Transverse colon (tissue), 4 donors: ENCODE results near the gene GALK2.

Experiments used
- EP300 ChIP-seq: sonication (generic); formaldehyde crosslinking; IDR thresholded peaks from one replicate; pipeline ENCODE4 v1.6.1; 2017; ENCODE audit warnings: antibody characterized with exemption, low read depth
- POLR2A ChIP-seq: fragments of 450-650 bp; IDR thresholded peaks from one replicate; pipeline ENCODE4 v1.6.1; 2016; ENCODE audit warnings: antibody characterized with exemption, mild to moderate bottlenecking, moderate library complexity
- POLR2AphosphoS5 ChIP-seq, 3 donors: sonication (generic); formaldehyde crosslinking; IDR thresholded peaks; one replicate each; pipeline ENCODE4 v1.6.1; 2016; ENCODE audit warnings: antibody characterized with exemption in 3 of 3
- TF ChIP-seq, protein P1 (sequence below), 5 experiments: fragments of 200-600 bp in 3 of 5; fragments of 450-650 bp in 2 of 5; sonication (generic) in 3 of 5; IDR thresholded peaks; 1 replicate in 2 of 5; 2 replicates in 3 of 5; pipeline ENCODE4 v1.5.1; 2016 to 2017; ENCODE audit warnings: antibody characterized with exemption in 5 of 5, inconsistent platforms in 3 of 5, mild to moderate bottlenecking in 2 of 5, moderate library complexity in 1 of 5

DNA sequence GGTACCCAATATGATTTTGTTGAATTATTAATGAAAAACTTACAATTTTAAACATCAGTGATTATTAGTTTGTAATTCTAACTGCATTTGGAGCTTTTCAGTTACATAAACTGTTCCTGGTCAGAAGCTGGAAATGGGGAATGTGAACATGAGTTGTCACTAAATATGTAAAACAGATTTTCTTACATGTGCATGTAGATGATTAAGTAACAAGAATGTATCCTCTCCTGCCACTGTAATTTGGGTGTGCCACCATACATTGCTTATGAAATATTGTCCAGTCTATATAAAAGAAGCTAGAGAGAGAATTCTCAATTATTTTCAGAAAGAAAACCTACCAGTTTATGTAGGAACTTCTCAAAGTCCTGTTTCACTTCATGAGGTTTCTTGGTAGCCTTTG is 161.4 kb downstream of the GALK2 start:
- TF ChIP-seq EP300 (no peak), POLR2A (no peak), POLR2AphosphoS5 (IDR thresholded peaks at IDR 0.05) (no peak)
- TF ChIP-seq, protein P1, sequence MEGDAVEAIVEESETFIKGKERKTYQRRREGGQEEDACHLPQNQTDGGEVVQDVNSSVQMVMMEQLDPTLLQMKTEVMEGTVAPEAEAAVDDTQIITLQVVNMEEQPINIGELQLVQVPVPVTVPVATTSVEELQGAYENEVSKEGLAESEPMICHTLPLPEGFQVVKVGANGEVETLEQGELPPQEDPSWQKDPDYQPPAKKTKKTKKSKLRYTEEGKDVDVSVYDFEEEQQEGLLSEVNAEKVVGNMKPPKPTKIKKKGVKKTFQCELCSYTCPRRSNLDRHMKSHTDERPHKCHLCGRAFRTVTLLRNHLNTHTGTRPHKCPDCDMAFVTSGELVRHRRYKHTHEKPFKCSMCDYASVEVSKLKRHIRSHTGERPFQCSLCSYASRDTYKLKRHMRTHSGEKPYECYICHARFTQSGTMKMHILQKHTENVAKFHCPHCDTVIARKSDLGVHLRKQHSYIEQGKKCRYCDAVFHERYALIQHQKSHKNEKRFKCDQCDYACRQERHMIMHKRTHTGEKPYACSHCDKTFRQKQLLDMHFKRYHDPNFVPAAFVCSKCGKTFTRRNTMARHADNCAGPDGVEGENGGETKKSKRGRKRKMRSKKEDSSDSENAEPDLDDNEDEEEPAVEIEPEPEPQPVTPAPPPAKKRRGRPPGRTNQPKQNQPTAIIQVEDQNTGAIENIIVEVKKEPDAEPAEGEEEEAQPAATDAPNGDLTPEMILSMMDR (IDR thresholded peaks at IDR 0.05), result no peak
